ENCODE results near the gene KISS1R. TPM values are rescaled to one million over a fixed set of nuclear protein-coding genes. Genes with fewer than 3 reads are reported as not detected.
A peak's percentile ranks its signal among the peaks of the same experiment; 100 is the strongest.

KISS1R gene
- total RNA-seq, 1 donor from 2014 or later: 6.1 TPM

DNA sequence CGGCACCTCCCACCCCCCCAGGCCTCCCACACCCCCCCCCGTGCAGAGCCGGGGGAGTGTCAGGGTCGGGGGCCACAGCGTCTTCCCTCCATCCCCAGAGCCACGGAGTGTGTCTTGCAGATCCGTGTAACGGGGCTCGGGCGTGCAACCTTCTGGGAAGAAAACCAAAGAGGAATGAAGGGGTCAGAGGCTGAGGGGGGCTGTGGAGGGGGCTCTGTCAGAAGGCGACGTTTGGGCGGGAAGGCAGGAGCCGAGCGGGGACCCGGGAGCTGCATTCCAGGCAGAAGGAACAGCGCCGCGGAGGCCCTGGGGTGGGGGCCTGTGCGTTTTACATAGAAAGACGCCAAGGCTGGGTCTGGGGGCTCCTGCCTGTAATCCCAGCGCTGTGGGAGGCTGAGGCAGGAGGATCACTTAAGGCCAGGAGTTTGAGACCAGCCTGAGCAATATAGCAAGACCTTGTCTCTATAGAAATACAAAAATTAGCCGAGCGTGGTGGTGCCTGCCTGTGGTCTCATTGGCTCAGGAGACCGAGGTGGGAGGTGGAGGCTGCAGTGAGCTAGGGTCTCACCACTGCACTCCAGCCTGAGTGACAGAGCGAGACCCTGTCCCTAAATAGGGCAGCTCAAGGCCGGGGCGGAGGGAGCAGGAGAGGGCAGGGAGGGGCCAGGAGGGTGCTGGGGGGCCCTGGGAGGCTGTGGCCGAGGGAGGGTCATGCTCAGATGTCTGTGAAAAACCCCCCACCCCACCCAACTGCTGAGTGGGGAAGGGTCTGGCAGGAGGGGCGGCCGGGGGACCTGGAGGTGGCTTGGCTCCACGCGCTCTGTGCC, 36.5 kb downstream of the KISS1R start:
- peak overlapping the region; percentile 96 for H3K27ac Mint-ChIP-seq
- no peaks in the 10 kb centered on the region for H3K36me3 Mint-ChIP-seq (ENCODE audit: insufficient read depth)
- no peaks in the 10 kb centered on the region for H3K9me3 Mint-ChIP-seq (ENCODE audit: low read depth)
- H3K27me3 Mint-ChIP-seq: no peaks in the 10 kb centered on the region
- no peak for DNase-seq (ENCODE audit: low spot score, unreplicated experiment)
- peak overlapping the region; percentile 52 for H3K4me3 Mint-ChIP-seq (ENCODE audit: low read depth)
- peaks cover 35% of the 10 kb centered on the region for H3K4me1 Mint-ChIP-seq (ENCODE audit: low read depth)
- TF ChIP-seq, protein P1, sequence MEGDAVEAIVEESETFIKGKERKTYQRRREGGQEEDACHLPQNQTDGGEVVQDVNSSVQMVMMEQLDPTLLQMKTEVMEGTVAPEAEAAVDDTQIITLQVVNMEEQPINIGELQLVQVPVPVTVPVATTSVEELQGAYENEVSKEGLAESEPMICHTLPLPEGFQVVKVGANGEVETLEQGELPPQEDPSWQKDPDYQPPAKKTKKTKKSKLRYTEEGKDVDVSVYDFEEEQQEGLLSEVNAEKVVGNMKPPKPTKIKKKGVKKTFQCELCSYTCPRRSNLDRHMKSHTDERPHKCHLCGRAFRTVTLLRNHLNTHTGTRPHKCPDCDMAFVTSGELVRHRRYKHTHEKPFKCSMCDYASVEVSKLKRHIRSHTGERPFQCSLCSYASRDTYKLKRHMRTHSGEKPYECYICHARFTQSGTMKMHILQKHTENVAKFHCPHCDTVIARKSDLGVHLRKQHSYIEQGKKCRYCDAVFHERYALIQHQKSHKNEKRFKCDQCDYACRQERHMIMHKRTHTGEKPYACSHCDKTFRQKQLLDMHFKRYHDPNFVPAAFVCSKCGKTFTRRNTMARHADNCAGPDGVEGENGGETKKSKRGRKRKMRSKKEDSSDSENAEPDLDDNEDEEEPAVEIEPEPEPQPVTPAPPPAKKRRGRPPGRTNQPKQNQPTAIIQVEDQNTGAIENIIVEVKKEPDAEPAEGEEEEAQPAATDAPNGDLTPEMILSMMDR (IDR thresholded peaks at IDR 0.05; ENCODE audit: unreplicated experiment): no peak

DNA sequence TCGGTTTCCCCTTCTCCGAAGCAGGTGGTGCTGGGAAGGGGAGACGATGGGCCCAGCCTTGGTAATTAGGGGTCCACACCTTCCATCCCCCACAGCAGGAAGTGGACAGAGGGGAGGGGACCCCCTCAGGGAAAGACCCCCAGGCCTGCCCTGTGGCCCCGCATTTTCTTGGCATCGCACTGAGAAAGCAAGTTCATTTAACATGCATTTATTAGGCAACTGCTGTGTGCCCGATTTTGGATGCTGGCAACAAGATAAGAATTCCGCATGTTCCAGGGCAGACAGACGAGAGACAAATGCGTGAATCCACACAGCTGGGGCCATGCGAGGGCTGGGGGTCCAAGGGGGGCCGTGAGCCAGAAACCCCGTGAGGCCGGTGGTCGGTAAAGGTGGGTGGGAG, 37.1 kb downstream of the KISS1R start:
- Mint-ChIP-seq H3K4me3 (ENCODE audit: low read depth) (peak overlapping the region; percentile 14), H3K27me3 (no peaks in the 10 kb centered on the region), H3K36me3 (ENCODE audit: insufficient read depth) (peaks cover 2% of the 10 kb centered on the region), H3K9me3 (ENCODE audit: low read depth) (no peaks in the 10 kb centered on the region), H3K27ac (peak overlapping the region; percentile 96), H3K4me1 (ENCODE audit: low read depth) (peaks cover 39% of the 10 kb centered on the region)
- no peak for DNase-seq (ENCODE audit: low spot score, unreplicated experiment)
- TF ChIP-seq, protein P1 (IDR thresholded peaks at IDR 0.05; ENCODE audit: unreplicated experiment): no peak

DNA sequence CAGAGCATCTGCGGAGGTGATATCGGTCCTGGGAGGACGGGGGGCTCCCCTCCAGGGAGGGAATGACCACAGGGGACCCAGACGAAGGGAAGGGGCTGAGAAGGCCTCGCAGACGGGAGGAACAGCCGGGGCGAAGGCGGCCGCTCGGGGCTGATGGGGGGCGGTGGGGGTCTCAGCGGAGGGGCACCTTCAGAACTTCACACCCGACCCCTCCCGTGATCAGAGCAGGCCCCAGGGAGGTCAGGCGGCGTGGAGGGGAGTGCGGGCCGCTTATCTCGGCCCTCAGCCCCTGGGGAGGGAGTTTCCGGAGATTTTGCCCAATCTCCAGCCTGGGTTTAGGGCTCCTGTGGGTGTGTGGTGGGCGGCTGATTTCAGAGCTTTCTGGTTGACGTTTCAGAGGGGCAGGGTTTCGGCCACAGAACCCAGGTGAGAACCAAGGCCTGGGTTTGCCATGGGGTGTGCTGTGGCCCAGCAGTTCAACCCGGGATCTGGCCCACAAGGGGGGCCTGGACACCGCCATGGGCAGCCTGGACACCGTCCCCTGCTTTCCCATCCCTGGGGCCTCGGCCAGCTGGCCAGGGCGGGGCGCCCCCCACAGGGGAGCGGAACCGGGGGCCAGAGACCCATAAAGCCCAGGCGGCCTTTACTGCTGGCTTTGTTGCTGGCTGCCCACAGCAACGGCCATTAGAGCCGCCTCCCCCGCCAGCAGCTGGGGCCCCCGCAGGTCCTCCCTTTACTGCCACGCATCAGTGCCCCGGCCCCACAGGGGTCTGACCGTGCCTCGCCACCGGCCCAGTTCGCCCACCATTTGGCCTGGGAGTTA, 37.8 kb downstream of the KISS1R start:
- TF ChIP-seq, protein P1 (IDR thresholded peaks at IDR 0.05; ENCODE audit: unreplicated experiment): no peak
- Mint-ChIP-seq H3K36me3 (ENCODE audit: insufficient read depth) (peaks cover 4% of the 10 kb centered on the region), H3K9me3 (ENCODE audit: low read depth) (no peaks in the 10 kb centered on the region), H3K4me3 (ENCODE audit: low read depth) (peak overlapping the region; percentile 14), H3K4me1 (ENCODE audit: low read depth) (peaks cover 42% of the 10 kb centered on the region), H3K27me3 (no peaks in the 10 kb centered on the region), H3K27ac (peak overlapping the region; percentile 97)
- DNase-seq (ENCODE audit: low spot score, unreplicated experiment): no peak

DNA sequence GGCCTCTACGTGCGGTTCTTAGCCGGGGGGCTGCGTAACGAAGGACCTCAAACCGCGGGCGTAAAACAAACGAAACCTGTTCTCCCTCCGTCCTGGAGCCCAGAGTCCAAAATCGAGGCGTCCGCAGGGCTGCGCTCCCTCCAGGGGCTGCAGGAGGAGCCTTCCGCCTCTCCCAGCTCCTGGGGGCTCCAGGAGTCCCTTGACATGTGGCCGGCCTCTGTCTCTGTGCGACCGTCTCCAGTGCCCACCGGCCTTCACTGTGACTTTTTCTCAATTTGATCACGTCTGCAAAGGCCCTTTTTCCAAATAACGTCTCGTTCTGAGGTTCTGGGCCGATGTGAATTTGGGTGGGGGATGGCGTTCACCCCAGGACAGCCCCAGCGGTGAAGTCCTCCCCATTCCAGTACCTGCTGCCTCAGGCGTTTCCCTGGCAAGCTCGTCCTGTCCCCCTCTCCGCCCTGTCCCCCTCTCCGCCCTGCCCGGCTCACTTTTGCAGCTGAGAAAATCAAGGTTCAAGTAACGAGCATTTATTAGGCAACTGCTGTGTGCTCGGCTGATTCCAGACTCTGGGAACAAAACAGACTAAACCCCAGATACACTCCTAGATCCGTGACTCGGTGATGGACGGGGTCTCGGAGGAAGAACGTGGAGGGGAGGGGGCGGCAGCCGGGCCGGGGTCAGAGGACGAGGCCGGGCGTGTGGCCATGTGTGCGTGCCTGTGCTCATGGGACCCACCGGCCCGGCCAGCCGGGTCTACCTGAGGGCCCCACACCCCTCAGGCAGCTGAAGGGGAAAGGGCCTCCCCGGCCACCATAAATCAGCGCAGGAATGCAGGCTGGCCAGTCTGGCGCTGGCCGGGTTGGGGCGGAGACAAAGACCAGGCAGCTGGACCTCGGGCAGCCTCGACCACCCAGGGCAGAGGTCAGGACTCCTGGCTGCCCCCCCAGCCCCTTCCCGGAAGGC, 39.0 kb downstream of the KISS1R start:
- peak; percentile 86 for DNase-seq (ENCODE audit: low spot score, unreplicated experiment)
- peaks cover 43% of the 10 kb centered on the region for H3K4me1 Mint-ChIP-seq (ENCODE audit: low read depth)

More for the DNA sequence above, 39.0 kb downstream of the KISS1R start:
- TF ChIP-seq, protein P1 (IDR thresholded peaks at IDR 0.05; ENCODE audit: unreplicated experiment): no peak
- Mint-ChIP-seq H3K27me3 (no peaks in the 10 kb centered on the region), H3K27ac (peak overlapping the region; percentile 97), H3K4me3 (ENCODE audit: low read depth) (peak overlapping the region; percentile 40), H3K36me3 (ENCODE audit: insufficient read depth) (peaks cover 7% of the 10 kb centered on the region), H3K9me3 (ENCODE audit: low read depth) (no peaks in the 10 kb centered on the region)

Measured in progenitor cell of endocrine pancreas (in vitro differentiated cells).